Stimulated activated CD8-positive, alpha-beta memory T cell treated with anti-CD3 and anti-CD28 coated beads, Interleukin-7, amount 100 ng/mL, for 4 hours (primary cell): ENCODE results near the gene SYT6.

Experiments
- DNase-seq, 2 donors: peaks; one replicate each; pipeline ENCODE4 v3.0.0-alpha.2; 2020; ENCODE audit warnings: low read depth in 2 of 2

Gene SYT6

DNA sequence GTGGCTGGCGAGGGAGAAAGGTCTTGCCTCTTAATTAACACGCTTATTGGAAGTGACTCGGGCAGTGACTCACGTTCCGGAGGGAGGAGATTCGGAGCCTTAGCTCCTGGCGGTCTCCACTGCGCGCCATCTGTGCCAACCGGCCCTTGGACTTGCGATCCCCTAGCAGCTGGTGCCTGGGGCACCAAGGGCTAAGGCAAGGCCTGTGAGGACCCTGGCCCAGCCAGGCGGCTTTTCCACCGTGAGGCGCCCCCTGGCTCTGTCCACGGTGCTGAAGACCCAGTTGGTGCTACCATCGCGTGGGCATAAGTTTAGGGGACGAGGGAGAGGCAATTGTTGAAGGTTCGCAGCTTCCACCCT lies 1.3 kb upstream of the SYT6 start:
- DNase-seq: no peak

DNA sequence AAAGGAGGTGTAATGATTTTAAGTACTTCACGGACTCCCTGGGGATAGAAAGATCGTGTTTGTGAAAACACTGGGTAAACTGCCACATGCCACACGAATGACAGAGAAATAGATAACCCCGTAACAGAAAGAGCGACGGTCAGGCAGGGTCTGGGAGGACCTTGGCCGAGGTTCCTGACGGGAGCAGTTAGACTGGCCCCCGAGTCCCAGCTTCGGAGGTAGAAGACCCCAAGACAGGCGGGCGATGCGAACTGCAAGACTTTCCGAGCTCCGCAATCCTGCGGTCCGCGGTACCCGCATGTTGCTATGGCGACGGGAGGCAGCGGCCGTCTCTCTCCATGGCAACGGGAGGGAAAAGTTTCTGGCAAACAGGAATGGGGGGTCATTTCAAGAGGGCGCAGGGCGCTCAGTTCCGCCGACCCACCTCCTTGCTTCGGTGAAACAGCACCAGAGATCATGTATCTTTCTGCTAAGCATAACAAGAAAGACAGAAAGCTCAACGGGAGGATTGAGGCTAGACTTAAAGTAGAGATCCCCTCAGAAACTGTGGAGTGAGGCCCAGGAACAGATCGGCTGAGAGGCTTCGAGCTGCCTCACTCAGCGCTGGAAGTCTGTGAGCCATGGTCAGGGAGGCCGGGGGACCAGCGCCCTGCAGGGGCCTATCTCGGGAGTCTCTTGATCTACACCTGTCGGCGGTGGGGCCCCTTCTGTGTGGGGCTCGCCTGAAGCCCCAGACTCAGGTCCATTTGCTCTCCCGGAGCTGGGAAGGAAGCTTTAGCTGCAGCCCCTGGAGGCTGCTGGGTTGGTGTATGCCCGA lies 685 bp upstream of the SYT6 start:
- DNase-seq: no peak

DNA sequence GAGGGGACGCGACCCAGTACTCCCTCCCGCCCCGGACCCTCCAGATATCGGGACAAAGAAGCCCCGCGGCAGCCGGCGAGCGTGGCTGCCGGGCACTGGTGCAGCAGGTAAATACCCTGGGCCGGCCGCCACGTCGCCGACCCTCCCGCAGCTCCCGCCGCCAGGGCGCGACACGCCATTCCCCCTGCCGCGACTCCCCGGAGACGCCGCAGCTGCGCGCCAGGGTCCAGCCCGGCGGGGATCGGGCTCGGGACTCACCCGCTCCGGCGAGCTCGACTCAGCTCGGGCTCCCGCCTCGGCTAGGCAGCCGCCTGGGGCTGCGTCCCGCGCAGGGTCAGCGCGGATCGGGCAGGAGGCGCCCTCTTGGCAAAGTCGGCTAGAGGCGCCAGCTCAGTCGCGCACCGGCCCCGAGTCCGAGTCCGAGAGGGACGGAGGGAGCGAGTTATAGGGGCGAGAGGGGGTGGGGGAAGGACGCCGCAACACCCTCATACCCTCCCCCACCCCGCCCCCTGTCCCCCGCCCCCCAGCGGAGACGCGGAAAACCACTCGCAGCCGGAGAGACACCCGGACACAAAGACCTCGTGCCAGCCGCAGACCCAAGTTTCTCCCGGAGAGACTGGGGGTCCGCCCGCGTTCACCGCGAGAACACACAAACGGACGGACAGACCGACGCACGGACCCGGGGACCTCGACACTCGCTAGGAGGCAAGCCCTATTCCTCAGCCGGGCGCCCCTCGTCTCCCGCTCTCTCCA lies 985 bp downstream of the SYT6 start:
- DNase-seq: no peak

DNA sequence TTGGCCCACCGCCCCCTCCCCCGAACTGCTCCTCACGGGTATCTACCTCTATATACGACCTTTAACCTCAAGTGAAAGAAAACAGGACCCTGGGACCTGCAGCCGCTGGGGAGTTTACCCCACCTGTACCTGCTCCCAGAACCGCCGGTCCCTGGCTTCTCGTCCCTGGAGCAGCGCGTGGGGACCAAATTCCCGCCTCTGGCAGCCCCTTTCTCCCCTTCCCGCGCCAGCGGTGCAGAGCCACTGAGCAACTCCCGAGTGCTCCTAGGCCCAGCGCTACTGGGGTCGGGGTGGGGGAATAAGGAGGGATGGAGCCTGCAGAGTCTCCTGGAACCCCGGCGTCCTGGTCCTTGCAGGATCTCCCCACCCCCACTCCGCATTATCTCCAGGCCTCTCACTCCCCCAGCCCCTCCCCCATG lies 1.6 kb downstream of the SYT6 start:
- DNase-seq: no peak

DNA sequence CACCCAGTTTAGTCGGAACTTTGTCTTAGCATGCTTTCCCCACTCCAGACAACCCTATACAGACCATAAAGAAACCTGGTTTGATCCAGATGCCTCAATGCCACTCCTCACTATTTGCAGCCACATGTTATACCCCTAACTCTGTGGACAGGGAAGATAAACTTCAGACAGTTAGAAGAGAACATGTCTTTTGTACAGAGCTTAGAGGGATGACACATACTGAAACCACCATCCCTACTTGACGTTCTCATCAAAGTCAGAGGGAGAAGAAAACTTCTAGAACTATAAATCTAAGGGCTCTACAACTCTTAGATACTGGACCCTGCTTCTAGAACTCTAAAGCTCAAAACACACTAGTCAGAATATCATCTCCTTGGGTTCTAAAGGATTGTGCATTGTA lies 3.7 kb downstream of the SYT6 start:
- DNase-seq: no peak

DNA sequence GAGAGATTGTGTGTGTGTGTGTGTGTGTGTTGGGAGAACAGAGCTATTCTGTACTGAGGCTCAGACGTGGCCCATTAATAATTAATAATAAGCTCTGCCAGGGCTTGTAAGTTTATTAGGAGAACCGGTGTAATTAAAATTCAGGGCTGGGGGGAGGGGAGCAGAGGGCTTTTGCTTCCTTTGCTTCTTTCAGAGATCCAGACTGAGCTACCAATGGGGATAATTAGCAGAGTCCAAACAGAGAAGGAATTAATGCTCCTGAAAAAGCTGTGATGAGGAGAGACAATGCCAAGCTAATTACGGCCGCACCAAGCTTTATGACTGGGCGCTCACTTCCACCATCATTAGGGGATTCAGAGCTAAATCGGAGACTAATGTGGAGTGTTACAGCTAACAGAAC lies 4.5 kb downstream of the SYT6 start:
- DNase-seq: no peak

DNA sequence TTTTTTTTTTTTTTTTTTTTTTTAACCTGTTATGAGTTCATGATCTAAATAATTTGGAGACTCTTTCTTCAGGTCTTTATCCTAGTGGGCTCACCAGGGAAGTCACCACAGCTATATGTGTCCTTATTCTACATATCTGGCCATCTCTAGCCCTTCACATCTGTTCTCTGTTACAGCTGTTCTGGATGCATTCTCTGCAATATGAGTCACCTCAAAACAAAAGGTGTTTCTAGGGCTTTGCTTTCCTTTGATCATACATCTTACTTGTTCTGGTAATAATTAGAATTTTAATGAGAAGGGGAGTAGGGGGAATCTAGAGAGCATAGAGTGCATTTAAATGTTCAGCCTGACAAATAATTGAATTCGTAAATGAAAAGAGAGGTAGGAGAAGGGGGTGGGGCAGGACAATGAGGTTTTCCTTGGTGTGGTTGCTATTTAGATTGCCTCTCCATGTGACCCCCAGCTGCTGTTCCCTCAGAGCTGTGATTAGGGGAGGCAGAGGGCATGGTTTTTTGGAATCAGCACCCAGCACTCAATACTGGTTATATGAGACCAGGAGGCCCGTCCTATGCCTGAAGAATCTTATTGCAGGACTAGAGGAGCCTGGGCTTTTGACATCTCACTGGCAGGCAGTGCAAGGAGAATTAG lies 8.0 kb downstream of the SYT6 start:
- DNase-seq: no peak

DNA sequence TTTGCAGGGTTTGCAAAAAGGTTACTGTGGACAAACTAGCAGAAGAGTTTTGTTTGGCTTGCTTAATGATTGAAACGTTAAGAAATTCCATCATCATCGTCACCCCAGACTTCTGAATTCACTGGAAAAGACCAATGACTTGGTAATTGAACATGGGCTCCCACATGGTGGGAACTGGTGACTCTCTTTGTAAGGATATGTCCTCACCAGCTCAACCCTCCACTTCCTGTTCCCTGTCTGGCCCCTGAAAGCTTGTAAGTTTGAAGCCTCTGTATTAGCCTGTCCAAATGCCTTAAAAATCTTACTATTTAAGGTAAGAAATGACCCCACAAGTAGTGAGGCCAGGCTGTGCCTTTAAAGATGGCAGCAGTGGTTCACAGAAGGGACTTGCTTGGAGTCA lies 9.7 kb downstream of the SYT6 start:
- no peak for DNase-seq

DNA sequence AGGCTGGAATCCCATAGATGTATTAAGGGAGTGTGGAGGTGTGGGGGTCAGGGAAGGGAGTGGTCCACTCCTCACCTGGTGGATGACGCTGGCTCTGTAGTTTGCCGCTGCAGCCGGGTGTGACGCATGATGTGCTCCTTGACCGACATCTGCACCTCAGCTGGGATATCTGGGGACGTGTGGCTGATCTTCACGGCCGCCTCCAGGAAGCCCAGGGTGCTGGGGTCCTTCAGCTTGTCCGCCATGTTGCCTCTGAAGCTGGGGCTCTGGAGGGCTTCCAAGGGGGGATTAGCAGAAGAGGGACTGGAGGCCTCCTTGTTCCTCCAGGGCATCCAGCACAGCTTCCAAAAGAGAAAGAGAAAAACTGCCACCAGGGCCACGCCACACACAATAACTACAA lies 14.1 kb downstream of the SYT6 start:
- DNase-seq: no peak

DNA sequence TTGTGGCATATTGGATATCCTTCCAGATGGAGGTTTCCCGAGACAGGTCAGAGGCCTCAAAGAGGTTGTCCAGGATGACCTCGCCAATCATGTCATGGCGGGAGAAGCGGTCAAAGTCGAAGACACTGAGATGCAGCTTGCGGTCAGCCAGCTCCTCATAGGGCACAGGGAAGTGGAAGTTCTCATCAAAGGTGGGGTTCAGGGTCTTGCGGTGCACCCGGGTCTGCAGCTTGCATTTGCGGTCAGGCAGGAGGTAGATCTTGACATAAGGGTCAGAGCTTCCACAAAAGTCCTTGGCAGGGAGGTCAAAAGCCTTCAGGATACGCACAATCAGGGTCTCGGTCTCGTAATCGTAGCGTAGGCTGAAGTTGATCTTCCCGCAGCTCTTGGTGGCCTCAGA lies 16.2 kb downstream of the SYT6 start:
- no peak for DNase-seq

DNA sequence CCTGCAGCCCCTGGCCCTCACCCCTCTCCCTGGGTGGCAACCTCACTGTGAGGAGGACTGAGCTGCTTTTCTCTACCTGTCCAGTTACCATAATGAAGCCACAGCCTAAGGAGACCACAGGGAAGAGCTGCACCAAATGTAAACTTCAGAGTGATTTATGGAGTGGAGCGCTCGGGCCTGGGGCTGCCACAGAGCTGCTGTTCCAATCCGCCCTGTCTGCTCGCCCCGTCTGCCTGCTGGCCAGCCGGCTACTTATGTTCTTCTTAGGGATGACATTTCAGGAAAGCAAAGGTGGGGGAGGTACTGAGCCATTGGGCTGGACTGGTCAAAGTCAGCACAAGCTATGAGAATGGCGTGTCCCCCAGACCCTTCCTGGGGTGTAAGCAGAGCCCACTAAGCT lies 17.9 kb downstream of the SYT6 start:
- no peak for DNase-seq

DNA sequence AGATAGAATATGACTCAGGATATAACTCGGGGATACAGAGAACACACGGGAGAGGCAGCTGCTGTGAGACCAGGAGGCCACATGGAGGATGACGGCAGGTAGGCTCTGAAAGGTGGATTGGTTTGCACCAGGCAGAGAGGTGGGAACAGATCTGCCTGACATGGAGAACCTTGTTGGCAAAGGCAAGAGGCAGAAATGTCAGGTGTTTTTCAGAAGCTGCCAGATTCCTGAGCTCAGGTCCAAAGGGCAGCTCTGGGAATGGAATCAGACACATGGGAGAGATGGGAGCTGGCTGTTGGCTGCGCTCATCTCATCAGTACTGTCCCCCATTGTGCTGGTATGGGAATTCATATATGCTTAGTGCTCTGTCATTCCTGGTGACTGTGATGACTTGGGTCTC lies 19.2 kb downstream of the SYT6 start:
- DNase-seq: no peak

DNA sequence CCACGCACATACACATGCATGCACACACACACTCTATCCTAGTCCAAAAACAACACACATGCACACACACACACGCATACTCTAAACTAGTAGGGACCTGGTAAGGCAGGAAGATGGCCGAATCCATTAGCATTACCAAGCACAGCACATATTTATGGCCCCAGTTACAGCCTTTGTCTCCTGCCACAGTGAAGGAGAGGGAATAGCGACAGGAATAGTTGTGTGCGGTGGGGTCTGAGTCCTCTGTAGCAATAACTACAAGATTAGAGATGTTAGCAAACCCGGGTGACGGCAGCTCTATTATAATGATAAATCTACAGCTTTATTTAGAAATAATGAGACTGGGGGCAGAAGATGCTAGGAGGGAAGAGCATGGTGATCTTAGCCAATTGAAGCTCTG lies 20.5 kb downstream of the SYT6 start:
- DNase-seq: no peak

DNA sequence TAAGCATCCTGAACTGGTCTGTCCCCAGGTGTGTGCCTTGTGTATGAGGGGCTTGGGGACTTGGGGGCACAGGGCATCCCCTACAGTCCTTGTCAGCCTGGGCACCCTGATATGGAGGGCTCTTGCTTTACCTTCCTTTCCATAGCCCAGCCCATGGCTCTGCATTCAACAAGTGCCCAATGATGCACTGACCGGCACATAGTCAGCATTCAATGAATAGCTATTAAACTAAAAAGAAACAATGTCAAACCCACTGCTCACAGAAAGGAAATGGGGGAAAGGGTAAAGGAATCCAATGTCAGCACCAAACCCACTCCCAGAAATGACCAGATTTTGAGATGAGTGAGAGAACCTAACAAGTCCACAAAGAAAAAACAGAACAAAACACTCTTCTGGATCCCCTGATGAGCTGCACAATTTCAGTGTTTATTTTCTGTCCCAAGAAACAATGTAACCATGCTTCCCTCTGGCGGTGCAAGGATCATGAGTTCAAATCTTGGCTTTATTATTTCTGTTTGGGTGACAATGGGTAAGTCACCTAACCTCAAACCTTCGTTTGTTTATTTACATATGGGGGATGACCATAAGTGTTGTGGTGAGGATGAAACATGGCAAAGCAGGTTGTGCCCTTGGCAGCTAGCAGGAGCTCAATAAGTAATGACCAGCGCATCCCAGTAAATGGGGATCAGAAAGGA lies 22.0 kb downstream of the SYT6 start:
- DNase-seq: no peak

DNA sequence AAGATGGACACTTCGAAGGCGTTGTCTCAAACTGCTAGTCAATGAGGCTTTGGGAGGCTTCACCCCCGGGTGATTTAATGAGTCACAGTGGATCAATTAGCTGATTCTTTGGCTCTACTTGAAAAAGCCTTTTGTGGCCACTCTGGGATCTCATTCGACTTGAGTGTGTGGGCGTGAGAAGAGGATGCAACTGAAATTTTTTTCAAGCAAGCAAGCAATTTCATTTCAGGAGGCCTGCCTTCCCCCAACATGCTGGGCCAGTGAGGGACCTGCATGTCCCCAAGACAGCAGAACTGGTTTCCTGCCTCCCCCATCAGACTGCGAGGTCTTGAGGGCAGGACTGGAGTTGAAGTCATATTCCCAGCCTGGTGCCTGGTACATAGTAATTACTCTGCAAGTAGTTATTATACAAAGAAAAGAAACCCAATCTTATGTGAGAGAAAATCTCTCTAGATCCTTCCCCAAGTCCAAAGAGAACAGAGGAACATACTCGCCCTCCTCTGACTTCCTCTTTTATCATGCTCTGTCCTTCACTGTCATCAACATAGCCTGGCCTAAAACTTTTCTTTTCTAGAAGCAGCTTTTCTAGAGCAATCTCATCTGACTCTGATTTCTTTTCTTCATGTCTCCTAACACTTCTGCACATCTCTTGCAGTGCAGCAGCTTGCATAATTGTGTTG lies 22.7 kb downstream of the SYT6 start:
- DNase-seq: no peak

DNA sequence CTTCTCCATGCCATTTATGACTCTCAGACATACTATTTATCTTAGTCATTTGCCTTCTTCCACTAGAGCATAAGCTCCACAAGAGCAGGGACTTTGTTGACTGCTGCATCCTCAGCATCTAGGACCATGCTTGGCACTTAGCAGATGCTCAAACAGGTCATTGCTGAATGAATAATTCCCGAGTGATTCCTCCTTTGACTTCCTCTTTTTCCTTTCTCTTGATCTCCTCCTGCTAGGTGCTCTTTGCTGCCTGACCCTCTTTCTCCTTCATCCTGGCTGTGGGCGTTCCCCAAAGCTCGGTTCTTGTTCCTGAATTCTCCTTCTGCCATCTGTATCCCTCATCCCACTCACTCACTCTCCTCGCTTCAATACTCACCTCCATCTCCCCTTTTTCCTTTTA lies 23.5 kb downstream of the SYT6 start:
- no peak for DNase-seq

DNA sequence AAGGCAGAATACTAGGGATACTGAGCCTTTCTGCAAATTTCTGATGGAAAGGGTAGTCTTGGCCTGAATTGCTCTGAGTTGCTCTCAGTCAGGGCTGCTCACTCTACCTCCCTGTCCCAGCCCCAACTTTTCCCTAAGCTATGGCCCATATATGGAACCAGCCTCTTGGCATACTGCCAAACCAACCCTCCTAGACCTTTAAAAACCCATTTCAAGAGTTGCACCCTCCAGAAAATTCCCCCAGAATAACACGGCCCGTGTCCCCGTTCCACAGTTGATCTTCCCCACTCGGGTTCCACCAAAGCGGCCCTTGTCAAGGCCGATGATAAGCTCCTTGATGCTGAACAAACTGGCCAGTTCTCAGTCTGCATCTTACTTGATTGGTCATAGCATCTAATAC lies 25.4 kb downstream of the SYT6 start:
- no peak for DNase-seq

DNA sequence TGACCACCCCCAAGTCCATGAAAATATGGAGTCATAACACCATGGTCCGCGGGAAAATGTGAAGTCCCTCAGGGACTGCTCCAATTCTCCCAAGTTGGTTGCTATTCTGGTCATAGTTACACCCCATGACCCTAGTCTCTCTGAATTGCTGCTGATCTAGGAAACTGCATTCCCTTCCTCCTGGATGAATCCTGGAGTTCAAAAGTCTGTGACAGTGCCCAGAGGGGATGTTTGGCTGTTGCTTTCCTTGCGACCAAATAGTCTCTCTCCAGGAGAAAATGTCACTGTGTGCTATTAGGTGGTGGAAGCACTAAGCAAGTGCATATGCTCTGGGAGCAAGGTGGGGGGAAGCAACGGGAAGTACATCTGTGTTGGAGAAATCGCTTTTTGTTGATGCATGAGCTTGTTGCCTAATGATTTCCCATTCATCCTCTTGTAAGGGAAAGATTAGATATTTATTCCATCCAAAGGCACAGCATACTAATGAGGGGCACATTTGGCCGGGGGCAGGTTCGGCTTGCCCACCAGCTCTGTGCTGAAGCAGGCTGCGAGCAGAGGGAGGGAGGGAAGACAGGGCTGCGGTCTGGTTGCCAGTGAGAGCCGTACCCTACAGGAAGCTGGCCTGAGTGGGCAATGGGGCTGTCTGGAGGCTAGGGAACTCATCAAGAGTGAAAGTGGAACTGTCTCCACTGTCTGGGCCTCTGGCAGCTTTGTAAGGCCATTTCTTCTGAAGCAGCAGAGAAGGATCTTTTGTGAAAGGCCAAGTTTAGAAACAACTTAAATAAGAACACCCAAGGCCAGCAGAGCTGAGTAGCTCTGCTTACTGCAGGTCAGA lies 27.2 kb downstream of the SYT6 start:
- no peak for DNase-seq

DNA sequence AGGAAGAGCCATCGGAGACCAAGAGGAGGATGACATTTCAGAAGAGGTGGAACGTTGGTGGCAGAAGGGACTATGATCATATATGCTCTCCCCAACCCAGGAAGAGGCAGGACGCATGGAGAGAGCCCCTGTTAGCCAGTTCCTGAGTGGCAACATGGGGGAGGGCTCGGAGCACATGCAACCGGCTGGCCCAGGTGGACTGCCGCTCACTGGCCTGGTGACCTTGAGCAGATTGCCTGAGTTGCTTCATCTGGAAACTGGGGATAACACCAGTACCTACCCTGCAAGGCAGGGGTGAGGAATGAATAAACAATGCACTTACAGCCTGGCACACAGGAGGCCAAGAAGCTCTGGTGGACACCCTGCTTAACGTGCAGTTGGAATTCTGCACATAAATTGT lies 29.0 kb downstream of the SYT6 start:
- no peak for DNase-seq

DNA sequence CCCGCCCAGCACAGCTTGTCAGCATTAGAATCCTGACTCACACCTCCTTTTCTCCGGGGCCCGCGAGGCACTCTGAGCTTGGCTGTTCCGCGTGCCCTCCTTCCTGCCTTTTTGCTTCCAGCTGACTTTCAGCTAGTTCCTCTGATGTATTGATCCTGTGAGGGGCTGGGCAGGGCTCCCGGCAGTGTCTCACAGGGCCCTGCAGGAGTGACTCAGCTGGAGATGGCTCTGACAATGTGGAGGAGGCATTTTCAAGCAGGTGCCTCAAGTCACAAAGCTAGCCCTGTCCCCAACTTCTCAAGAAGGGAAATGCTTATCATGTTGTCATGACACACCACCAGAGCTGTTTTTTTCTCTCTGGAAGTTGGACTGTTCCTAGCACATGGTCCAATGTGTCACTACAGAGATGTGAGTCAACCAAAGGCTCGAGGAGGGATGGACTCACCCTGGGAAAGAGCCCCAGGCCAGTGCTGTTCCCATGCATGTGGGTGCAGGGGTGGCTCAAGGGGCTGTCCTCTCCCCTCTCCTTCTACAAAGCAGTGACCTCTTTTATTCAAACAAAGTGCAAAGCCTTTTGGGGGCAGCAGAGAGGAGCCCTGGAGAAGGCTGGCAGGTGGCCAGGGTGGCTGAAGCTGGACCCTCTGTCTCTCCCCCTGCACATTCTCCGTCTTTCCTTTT lies 30.6 kb downstream of the SYT6 start:
- DNase-seq: no peak
